D721Med (cell line): ENCODE results near the gene LDB2.

Source experiments
- DNase-seq: peaks from one replicate; pipeline ENCODE4 v3.0.0; 2011; ENCODE audit warnings: low spot score; ENCODE audit not compliant: insufficient read length
- FAIRE-seq: peaks from 2 replicates; lab custom pipeline; 2011; peaks lifted over from hg19 to GRCh38; lab: Jason Lieb, UNC
- TF ChIP-seq, protein P1 (sequence below): IDR thresholded peaks from 2 replicates; pipeline ENCODE4 v1.5.1; 2012; ENCODE audit warnings: mild to moderate bottlenecking, control low read depth; ENCODE audit not compliant: insufficient read depth; ENCODE audit errors: missing control alignments

The LDB2 gene

DNA sequence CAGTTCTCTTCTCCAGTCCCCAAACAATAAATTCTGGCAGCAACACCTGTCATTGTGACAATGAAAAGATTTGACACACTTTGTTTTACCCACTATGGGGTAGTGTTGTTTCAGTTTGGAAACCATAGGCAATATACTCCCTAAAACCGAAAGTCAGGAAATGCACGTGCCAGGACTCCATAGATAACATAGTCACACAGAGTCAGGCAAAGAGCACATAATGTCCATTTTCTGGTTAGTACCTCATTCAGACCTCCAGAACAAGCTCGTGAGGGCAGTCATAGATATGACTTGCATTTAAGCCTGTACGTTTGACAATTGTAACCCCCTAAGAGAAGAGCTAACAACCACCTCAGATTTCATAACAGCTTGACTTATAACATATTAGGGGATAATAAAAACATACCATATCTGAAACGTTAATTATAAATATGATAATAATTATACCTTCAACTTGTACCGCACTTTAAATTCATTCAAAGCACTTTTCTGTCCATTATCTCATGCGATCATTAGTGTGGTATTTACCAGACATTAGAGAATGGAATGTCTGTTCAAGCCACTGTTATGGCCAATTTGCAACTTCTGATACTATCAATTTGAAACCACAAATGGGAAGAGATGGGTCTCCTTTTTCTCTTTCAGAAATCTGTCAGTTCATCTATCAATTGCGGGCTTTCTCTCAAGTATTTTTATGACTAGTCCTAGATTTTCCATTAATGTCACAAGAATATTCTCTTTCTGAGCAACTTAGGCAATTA, 147.4 kb downstream of the LDB2 start:
- no peak for FAIRE-seq
- DNase-seq: no peak
- TF ChIP-seq, protein P1, sequence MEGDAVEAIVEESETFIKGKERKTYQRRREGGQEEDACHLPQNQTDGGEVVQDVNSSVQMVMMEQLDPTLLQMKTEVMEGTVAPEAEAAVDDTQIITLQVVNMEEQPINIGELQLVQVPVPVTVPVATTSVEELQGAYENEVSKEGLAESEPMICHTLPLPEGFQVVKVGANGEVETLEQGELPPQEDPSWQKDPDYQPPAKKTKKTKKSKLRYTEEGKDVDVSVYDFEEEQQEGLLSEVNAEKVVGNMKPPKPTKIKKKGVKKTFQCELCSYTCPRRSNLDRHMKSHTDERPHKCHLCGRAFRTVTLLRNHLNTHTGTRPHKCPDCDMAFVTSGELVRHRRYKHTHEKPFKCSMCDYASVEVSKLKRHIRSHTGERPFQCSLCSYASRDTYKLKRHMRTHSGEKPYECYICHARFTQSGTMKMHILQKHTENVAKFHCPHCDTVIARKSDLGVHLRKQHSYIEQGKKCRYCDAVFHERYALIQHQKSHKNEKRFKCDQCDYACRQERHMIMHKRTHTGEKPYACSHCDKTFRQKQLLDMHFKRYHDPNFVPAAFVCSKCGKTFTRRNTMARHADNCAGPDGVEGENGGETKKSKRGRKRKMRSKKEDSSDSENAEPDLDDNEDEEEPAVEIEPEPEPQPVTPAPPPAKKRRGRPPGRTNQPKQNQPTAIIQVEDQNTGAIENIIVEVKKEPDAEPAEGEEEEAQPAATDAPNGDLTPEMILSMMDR: no peak

DNA sequence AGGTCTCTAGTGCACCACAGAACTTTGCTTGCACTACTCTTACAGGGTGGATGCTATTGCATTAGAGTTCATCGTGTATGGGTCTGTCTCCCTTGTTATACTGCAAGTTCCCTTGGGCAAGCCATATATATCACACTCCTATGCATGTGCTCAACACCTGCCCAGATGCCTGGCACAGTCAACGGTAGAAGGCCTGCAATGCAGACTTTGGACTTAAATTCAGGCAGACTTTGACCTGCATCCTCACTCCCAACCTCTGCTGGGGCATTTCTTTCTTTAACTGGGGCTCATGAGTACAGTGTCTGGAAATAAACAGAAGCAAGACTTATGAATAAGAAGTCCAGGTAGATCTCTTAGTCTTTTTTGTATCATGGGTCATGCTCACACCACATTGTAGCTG, 148.2 kb downstream of the LDB2 start:
- DNase-seq: no peak
- no peak for FAIRE-seq
- TF ChIP-seq, protein P1: no peak

DNA sequence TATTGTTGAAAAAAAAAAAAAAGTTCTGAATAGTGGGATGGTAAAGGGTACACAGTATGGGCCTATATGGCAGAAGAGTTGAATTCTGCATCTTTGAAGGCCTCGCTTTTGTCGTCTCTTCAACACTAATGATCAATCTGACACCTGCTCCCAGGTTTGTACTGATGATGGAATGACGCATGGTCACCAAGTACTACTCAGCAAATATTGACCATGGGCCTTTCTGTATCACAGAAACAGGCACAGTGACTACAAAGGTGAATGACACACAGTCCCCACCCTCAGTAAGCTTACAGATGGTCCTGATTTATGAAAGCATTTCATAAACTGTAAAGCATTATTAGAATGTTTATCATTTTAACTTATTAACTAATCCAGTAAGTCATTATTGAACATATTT, 152.6 kb downstream of the LDB2 start:
- TF ChIP-seq, protein P1: no peak
- DNase-seq (no peak), FAIRE-seq (no peak)

DNA sequence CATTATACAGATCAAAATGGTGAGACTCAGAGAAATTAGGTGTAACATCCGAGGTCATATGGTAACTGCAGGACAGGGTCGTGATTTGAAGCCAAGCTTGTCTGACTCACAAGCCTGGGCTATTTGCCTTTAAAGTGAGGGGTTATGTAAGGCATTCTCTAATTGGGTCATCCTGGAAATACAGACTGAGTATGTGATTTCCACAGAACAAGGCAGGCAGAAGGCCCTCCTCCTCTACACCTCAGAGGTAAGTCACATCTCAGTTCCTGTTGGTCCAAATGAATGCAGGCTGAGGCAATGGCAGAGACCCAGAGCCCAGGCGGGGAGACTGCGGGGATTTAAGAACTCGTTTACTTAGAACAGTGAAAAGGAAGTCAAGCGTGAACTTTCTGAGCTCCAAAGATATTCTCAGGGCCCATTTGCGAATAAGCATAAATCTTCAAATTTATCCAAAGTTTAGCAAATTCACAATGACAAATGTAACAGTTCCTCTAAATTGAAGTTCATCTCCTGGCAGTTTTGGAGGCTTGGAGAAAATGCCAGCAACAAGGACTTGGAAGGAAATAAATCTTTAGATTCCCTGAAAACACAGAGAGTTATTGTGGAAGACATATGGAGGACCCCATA, 153.3 kb downstream of the LDB2 start:
- FAIRE-seq (no peak), DNase-seq (no peak)
- TF ChIP-seq, protein P1: no peak

DNA sequence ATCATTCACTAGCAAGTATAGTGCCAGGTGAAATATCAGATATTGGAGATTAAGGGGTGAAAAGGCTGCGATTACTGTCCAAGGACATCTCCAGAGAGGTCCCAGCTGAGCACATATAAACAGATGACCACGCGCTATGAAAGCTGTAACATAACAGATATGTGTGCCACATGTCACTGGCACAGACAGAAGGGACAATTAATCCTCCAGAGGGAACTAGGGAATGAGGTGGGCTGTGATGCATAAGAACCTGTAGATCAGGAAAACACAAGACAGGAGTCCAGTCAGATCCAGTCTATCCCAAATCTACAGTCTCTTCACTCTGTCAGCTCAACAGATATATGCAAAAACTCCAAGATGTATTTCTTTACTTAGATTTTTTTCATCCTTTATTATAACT, 157.2 kb downstream of the LDB2 start:
- TF ChIP-seq, protein P1: no peak
- no peak for FAIRE-seq
- DNase-seq: no peak

DNA sequence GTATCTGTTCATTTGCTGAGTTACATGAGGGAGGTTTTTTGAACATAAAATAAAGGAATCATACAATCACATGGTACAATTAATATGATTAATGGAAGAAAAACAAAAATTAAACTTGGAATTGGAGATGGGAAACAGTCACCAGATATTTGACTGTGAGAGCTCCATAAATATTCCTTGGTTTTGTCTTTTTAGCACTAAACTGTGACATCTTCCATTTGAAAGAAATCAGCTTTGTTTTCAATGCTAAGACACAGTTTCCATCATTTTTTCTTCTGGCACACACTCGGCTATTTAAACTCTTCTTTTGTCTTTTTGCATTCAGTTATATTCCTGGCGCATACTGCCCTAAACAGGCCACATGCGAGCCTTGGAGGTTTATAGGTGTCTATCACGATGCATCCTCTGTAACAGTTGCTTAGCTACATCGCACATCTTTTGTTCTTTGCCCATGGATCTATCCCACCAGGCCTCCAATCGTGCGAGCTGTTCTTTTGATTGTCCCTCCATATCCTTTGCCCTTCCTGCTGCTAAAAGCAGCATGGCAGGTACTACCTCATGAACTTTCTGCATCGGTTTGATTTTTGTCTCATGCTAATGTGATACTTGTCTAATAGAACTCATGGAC, 158.3 kb downstream of the LDB2 start:
- FAIRE-seq (no peak), DNase-seq (no peak)
- TF ChIP-seq, protein P1: no peak

DNA sequence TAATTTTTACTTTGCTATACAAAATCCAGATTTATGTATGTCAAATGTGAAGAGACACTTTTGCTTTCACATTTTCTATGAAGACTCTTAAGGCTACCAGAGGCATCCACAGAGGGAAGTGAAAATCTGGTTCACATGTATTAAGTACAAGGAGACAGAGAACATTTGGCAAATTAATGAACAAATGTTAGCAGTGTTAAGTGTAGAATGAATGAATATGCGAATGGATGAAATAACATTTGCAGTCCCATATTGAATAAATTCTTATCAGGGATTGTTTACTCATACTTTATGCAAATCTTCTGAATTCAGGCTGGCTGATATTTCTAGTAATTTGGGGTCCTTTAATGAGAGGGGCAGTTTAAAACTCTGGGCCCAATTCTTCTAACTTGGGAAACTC, 159.9 kb downstream of the LDB2 start:
- no peak for DNase-seq
- FAIRE-seq: no peak
- TF ChIP-seq, protein P1: no peak
